HT1080 (cell line): Measurements from ENCODE around the gene CD160. TPM values are rescaled to one million over a fixed set of nuclear protein-coding genes. Genes with fewer than 3 reads are reported as not detected.
"Not testable (repeated sequence)": the region's sequence is repeated elsewhere in the genome, so short reads cannot be mapped to it uniquely, and the experiment has no call there.

ENCODE experiments used
- DNase-seq: peaks from one replicate; pipeline ENCODE4 v3.0.0-alpha.2; 2015; ENCODE audit warnings: low read depth
- polyA plus RNA-seq, 2 experiments: library from polyadenylated mRNA; depleted of rRNA; stranded (reverse); fragments of >200 nt; gene quantifications; 2 replicates each; pipeline ENCODE4 v1.2.3, GENCODE V29; 2015
- total RNA-seq: library from RNA; depleted of rRNA; stranded (reverse); fragments of >200 nt; shearing (Covaris generic); gene quantifications from 2 replicates; pipeline ENCODE4 v1.2.3, GENCODE V29; 2014; rRNA removed

CD160 gene
- total RNA-seq = not detected in 2 replicates
- not detected in 2 replicates for polyA plus RNA-seq (2015; cell fraction: cytosol; rRNA removed)
- not detected in 2 replicates for polyA plus RNA-seq (2015; cell fraction: nucleus; rRNA removed)

GRCh38 chr1:145719230-145720079 lies at the start of gene CD160:
Gene CD160 (plus strand): TSS chr1:145719499. CDS start chr1:145728328, 8,829 bp downstream.
- DNase-seq = no peak

- DNase-seq = not testable (repeated sequence)
Observed at GRCh38 chr1:145670995-145671745, 48.1 kb upstream of the CD160 start.

- not testable (repeated sequence) for DNase-seq
Observed at GRCh38 chr1:145673217-145673616, 46.1 kb upstream of the CD160 start.

GRCh38 chr1:145684858-145685257 lies 34.4 kb upstream of the CD160 start:
- DNase-seq = not testable (repeated sequence)

GRCh38 chr1:145686078-145686477 lies 33.2 kb upstream of the CD160 start:
- DNase-seq = not testable (repeated sequence)

- no peak for DNase-seq
Observed at GRCh38 chr1:145688328-145688727, 31.0 kb upstream of the CD160 start.

GRCh38 chr1:145688924-145689323 lies 30.4 kb upstream of the CD160 start:
- no peak for DNase-seq

GRCh38 chr1:145689922-145690321 lies 29.4 kb upstream of the CD160 start:
- no peak for DNase-seq

- DNase-seq = peak; percentile 65
Observed at GRCh38 chr1:145690587-145691558, 28.4 kb upstream of the CD160 start.

- no peak for DNase-seq
Observed at GRCh38 chr1:145692785-145693443, 26.4 kb upstream of the CD160 start.

- no peak for DNase-seq
Observed at GRCh38 chr1:145695821-145696629, 23.3 kb upstream of the CD160 start.

GRCh38 chr1:145696630-145696960 lies 22.7 kb upstream of the CD160 start:
- no peak for DNase-seq

- DNase-seq = no peak
Observed at GRCh38 chr1:145701306-145701862, 17.9 kb upstream of the CD160 start.

- no peak for DNase-seq
Observed at GRCh38 chr1:145702052-145702451, 17.2 kb upstream of the CD160 start.

- DNase-seq = no peak
Observed at GRCh38 chr1:145702826-145703225, 16.5 kb upstream of the CD160 start.

- DNase-seq = no peak
Observed at GRCh38 chr1:145705622-145706021, 13.7 kb upstream of the CD160 start.

GRCh38 chr1:145706086-145706664 lies 13.1 kb upstream of the CD160 start:
- DNase-seq = peak; percentile 77

GRCh38 chr1:145707183-145707867 lies 12.0 kb upstream of the CD160 start, which contains the start of gene PDZK1:
Gene PDZK1 (minus strand): TSS chr1:145707368. CDS start chr1:145688021, 19,347 bp downstream.
- no peak for DNase-seq
